GM08714 (cell line): Measurements from ENCODE around the gene HIPK2.

Source experiments
- H3K4me3 ChIP-seq: fragments of 200-500 bp; sonication (Bioruptor generic); 2 replicates; pipeline ENCODE4 v1.5.1; 2014; ENCODE audit warnings: mild to moderate bottlenecking, low read length, inconsistent platforms
- ZNF274 ChIP-seq: IDR thresholded peaks from 2 replicates; pipeline ENCODE4 v1.6.1; 2012; ENCODE audit warnings: mild to moderate bottlenecking, low read depth, low read length

Gene HIPK2

GRCh38 chr7:139699640-139700504 is 77.9 kb downstream of the HIPK2 start:
- TF ChIP-seq ZNF274, result no peak
- H3K4me3 ChIP-seq, result no peak overlapping the region

DNA sequence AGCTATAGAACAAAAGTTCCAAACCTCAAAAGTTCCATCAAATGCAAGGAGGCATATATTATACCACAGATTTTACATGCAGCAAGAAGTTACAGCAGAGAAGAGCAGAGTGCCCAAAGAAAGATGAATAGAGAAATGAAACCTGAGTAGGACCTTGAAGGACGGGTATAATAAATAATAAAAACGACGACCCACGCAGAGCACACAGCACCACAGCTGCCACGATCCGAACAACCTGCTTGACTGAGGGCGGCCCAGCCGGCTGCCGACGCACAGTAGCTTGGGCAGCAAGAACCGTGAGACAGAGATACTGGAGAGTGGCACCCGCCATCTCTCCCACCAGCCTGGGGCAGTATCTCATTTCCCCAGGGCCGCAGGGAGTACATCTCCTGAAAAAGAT is 79.0 kb downstream of the HIPK2 start:
- no peak overlapping the region for H3K4me3 ChIP-seq
- no peak for TF ChIP-seq ZNF274

DNA sequence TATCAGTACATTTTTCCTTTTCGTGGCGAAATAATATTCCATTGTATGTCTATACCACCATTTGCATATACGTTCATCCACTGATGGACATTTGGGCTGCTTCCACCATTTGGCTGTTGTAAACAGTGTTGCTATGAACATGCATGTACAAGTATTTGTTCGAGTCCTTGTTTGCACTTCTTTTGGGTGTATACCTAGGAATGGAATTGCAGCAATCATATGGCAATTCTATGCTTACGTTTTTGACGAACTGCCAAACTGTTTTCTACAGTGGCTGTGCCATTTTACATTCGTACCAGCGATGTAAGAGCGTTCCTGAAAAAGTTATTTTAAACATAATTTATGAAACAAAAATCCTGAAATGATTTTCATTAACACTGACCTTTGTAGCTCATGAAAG is 79.5 kb downstream of the HIPK2 start:
- H3K4me3 ChIP-seq, result no peak overlapping the region
- TF ChIP-seq ZNF274, result no peak

- no peak for TF ChIP-seq ZNF274
- H3K4me3 ChIP-seq, result no peak overlapping the region
Observed at GRCh38 chr7:139697056-139697455, 80.7 kb downstream of the HIPK2 start.

GRCh38 chr7:139696552-139696951 is 81.2 kb downstream of the HIPK2 start:
- no peak for TF ChIP-seq ZNF274
- no peak overlapping the region for H3K4me3 ChIP-seq

- TF ChIP-seq ZNF274, result no peak
- no peak overlapping the region for H3K4me3 ChIP-seq
Observed at GRCh38 chr7:139695588-139695987, 82.2 kb downstream of the HIPK2 start.

- no peak for TF ChIP-seq ZNF274
- H3K4me3 ChIP-seq, result no peak overlapping the region
Observed at GRCh38 chr7:139695051-139695450, 82.7 kb downstream of the HIPK2 start.

GRCh38 chr7:139694389-139694676 is 83.5 kb downstream of the HIPK2 start:
- no peak for TF ChIP-seq ZNF274
- no peak overlapping the region for H3K4me3 ChIP-seq

DNA sequence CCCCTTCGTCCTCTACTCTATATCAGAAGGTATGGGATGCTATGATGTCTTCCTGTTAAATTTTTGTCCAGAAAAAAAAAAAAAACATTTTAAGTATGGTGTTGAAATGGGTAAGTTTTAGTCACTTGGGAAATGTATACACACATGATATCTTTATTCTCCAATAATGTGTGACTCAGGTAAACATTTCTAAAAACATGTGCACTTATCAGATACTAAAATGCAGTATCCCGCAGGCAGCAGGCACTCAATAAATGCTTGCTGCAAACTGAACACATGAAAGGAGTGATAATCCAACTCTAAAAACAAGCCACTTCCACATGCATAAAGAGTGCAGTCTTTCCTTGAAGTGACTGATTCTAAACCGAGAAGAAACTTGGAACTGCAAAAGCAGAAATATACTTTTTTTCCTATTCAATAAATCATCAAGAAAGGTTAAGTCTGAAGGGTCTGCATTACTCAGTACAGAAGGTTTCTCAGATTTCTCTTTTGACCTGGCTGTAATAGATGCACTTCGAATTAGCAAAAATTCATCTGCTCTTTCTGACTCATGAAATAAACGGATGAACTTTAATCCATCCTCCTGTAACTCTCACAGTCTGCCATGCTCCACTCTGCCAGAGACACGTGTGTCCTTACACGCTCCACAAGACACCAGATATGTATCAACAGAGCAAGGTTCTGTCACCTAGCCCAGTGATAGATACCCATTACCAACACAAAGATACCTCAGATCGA is 84.0 kb downstream of the HIPK2 start:
- H3K4me3 ChIP-seq, result no peak overlapping the region
- TF ChIP-seq ZNF274, result no peak

GRCh38 chr7:139692723-139693122 is 85.1 kb downstream of the HIPK2 start:
- no peak for TF ChIP-seq ZNF274

DNA sequence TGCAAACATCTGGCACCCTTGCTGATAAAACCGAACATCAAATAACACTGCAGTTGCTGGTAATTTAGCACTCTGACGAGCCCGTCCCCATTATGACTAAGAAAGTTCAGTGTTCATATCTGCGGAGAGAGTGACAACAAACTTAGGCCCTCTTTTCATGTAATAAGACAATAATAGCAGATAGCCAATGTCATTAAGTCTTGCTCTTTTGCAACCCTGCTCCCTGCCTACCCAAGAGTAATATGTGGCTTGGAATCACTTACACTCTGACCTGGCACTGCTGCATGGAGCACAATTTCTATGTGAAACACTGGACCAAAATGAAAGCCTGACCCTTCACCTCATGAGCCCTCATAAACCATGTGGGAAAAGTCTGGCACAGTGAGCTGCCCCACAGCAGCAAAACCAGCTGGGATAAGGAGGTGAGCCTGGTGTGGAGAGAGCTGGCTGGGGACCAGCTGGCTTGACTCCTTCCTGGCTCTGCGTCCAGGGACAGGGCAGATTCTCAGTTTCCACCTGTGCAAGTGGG is 86.5 kb downstream of the HIPK2 start:
- no peak for TF ChIP-seq ZNF274
- H3K4me3 ChIP-seq, result no peak overlapping the region

More at GRCh38 chr7:139692723-139693122, 85.1 kb downstream of the HIPK2 start:
- H3K4me3 ChIP-seq, result no peak overlapping the region

- H3K4me3 ChIP-seq, result no peak overlapping the region
- no peak for TF ChIP-seq ZNF274
Observed at GRCh38 chr7:139687980-139688632, 89.7 kb downstream of the HIPK2 start.

- no peak overlapping the region for H3K4me3 ChIP-seq
- TF ChIP-seq ZNF274, result no peak
Observed at GRCh38 chr7:139687211-139687954, 90.4 kb downstream of the HIPK2 start.

GRCh38 chr7:139683137-139683921 is 94.5 kb downstream of the HIPK2 start:
- TF ChIP-seq ZNF274, result no peak
- H3K4me3 ChIP-seq, result no peak overlapping the region
